Stimulated activated CD8-positive, alpha-beta memory T cell treated with anti-CD3 and anti-CD28 coated beads, Interleukin-15, amount 100 ng/mL, for 4 hours (primary cell): Measurements from ENCODE around the gene ZNF586.
"Not testable (repeated sequence)": the region's sequence is repeated elsewhere in the genome, so short reads cannot be mapped to it uniquely, and the experiment has no call there.

ENCODE experiments used
- DNase-seq, 2 donors: peaks; one replicate each; pipeline ENCODE4 v3.0.0-alpha.2; 2020; ENCODE audit warnings: low read depth in 2 of 2

ZNF586 gene

GRCh38 chr19:57796580-57796979 is 27.1 kb downstream of the ZNF586 start:
- DNase-seq, result not testable (repeated sequence)

GRCh38 chr19:57800696-57801095 is 31.2 kb downstream of the ZNF586 start:
- DNase-seq, result no peak

DNA sequence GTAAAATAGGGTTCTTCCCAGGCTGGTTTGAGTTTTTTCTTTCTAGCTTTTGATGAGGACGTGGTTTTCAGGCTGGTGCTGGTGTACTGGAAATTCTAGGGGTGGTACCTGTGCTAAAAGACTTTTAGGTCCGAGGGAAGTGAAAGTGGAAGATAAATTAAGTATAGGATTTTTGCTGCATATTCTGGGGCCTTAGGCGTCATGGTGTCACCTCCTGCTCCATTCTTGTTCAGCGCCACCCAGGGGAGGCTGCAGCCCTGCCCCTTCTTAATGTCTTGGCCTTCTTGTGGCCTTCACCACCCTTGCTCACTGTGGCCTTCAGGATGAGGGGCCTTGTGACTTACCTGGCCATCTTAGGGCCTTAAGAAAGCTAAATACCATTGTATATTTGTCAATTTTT is 32.8 kb downstream of the ZNF586 start:
- no peak for DNase-seq

DNA sequence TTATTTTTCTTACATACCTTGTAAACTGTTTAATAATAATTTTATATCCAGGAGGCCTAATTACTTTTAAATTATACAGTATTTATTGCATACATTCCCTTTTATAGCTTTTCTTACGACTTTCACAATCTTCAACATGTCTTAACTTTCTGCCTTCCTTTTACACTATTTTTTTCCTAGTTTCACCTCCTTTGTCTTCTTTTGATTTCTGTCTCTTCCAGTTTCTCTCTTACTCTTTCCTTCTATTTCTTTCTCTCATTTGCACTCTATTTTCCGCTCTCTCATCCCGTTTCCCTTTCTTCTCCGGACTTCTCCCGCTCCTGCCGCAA is 33.8 kb downstream of the ZNF586 start:
- no peak for DNase-seq

GRCh38 chr19:57803594-57804325 is 34.3 kb downstream of the ZNF586 start:
- no peak for DNase-seq

DNA sequence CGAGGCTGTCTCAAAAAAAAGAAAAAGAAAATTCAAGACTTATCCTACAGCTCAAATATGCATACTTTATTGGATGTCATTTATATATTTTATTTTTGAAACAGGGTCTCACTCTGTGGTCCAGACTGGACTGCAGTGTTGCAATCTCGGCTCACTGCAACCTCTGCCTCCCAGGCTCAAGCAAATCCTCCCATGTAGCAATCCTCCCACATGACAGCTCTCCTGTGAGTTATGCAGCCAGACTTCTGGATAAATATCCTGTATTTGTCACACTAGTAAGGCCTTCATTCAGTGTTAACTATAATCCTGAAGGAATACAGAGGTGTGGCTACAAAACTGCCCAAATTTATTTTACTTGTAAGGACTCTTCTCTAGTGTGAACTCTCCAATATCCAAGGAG is 38.1 kb downstream of the ZNF586 start:
- no peak for DNase-seq

DNA sequence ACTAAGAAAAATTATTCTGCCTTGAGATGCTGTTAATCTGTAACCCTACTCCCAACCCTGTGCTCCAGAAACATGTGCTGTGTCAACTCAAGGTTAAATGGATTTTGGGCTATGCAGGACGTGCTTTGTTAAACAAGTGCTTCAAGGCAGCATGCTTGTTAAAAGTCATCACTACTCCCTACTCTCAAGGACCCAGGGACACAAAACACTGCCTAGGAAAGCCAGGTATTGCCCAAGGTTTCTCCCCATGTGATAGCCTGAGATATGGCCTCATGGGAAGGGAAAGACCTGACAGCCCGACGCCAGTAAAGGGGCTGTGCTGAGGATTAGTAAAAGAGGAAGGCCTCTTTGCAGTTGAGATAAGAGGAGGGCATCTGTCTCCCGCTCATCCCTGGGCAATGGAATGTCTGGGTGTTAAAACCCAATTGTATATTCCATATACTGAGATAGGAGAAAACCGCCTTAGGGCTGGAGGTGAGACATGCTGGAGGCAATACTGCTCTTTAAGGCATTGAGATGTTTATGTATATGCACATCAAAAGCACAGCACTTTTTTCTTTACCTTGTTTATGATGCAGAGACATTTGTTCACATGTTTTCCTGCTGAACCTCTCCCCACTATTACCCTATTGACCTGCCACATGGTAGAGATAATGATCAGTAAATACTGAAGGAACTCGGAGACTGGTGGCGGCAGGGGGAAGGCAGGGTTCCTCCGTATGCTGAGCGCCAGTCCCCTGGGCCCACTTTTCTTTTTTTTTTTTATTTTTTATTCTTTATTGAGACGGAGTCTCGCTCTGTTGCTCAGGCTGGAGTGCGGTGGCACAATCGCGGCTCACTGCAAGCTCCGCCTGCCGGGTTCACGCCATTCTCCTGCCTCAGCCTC is 41.2 kb downstream of the ZNF586 start:
- DNase-seq, result not testable (repeated sequence)

DNA sequence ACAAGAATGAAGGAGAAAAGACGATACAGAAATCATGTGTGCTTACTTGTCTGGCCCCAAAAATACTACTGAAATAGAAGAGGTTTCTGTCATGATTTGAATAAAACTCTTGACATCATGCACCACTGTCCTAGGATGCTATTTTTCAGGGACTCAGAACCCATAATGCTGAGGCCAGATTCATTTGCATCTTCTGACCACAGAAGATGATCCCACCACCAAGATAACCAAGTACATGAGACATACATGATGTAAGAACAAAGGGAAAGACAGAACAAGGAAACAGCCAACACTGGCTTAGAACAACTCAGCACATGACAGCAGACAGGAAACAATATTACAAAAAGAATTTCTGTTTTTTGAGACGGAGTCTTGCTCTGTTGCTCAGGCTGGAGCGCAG is 42.8 kb downstream of the ZNF586 start:
- DNase-seq, result no peak

GRCh38 chr19:57812975-57813820 is 43.7 kb downstream of the ZNF586 start:
- DNase-seq, result not testable (repeated sequence)

DNA sequence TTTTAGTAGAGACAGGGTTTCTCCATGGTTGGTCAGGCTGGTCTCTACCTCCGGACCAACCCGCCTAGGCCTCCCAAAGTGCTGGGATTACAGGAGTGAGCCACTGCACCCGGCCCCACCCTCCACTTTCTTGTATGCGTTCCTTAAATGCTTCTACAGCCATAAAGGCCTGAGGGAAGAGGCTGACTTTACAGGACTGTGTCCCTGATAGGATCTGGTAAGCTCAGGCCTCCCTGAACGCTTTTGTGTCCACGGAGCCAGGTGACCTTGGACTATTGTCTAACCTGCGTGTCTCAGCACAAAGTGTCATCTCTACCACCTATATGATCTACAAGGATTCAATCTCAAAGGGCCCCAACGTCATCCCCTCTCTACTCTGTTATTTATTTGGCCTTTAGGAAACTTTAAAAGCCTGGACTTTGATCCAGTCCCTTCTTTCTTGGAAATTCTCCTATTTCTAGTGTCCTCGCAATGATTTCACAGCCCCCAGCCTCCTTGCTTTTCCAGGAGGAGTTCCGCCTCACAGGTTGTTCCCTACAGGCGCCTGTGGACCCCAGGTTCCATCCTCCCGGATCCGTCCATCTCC is 44.5 kb downstream of the ZNF586 start:
- no peak for DNase-seq

DNA sequence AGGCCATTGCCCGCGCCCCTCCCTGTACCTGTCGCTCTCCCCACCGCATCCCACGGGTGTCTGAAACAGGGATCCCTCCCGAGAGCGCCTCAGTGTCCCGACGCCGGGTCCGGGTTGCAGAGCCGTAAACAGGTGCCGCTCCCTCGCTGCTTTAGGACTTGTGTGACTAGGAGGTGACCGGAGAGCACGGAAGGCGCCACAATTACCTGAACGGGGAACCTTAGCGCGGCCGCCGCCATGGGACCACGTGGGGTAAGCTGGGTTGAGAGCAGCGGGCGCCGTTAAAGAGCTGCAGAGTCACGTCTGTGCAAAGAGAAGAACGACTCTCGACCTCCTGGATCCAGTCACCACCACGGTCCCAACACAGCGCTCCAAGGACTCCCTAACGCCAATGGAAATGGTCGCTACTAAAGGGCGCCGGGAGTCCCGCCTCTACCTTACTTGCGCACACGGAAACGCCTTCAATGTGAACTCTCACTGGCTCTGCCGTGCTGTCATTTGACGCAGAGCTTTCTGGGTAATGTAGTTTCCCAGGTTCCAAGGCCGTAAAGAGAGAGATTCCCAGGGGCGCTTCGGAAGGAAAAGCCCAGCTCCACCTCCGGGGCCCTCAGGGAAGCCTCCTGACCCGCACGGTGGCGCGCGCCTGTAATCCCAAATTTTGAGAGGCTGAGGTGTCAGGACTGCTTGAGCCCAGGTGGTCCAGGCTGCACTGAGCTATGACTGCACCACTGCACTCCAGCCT is 45.2 kb downstream of the ZNF586 start, which contains the start of gene ZNF552:
Gene ZNF552, minus strand, starts transcription at position 409 of the 742 bp plus-strand sequence. Its CDS starts 170 bp downstream, at position 239.
- peak; percentile 48 to 58 for DNase-seq

- no peak for DNase-seq
Measured at GRCh38 chr19:57815247-57816075, 46.0 kb downstream of the ZNF586 start.

DNA sequence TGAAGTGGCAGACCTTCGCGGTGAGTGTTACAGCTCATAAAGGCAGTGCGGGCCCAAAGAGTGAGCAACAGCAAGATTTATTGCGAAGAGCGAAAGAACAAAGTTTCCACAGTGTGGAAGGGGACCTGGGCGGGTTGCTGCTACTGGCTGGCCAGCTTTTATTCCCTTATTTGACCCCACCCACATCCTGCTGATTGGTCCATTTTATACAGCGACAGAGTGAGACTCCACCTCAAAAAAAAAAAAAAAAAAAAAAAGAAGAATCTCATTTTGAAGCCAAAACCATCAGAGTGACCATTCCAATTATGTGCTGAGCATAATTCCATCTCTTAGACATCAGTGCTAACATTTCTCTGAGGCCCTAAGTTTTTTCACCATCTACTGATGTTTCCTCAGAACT is 47.2 kb downstream of the ZNF586 start:
- DNase-seq, result no peak

DNA sequence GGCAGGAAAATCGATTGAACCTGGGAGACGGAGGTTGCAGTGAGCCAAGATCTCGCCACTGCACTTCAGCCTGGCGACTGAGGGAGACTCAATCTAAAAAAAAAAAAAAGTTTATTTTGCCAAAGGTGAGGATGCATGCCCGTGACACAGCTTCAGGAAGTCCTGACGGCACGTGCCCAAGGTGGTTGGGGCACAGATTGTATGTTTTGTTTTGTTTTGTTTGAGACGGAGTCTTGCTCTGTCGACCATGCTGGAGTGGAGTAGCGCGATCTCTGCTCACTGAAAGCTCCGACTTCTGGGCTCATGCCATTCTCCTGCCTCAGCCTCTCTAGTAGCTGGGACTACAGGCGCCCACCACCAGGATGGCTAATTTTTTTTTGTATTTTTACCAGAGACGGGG is 48.5 kb downstream of the ZNF586 start:
- no peak for DNase-seq

- DNase-seq, result no peak
Measured at GRCh38 chr19:57818378-57818777, 48.9 kb downstream of the ZNF586 start.

DNA sequence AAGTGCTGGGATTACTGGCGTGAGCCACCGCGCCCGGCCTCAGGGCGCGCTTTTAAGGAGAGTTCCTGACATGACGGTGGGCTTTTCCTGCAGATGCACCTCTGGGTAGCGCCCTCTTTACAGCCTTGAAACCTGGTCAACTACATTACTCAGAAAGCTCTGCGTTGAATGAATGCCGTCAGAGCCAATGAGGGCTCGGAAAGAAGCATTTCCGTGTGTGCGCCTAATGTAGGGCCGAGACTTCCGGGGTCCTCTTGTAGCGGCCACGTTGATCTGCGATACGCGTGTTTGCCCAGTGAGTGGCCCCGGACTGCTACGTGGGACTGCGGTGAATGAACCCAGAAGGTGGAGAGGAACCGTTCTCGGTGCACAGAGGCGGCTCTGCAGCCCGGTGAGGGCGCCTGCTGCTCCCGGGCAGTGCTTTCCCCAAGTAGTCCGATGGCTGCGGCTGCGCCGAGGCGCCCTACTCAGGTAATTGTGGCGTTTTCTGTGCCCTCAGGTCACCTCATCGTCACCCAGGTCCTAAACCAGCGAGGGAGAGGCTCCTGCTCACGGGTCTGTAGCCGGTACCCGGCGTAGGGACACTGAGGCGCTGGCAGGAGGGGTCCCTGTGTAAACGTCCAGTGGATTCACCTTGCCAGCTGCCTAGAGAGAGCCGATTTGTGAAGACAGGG is 50.1 kb downstream of the ZNF586 start:
- DNase-seq, result peak; percentile 63 to 68

DNA sequence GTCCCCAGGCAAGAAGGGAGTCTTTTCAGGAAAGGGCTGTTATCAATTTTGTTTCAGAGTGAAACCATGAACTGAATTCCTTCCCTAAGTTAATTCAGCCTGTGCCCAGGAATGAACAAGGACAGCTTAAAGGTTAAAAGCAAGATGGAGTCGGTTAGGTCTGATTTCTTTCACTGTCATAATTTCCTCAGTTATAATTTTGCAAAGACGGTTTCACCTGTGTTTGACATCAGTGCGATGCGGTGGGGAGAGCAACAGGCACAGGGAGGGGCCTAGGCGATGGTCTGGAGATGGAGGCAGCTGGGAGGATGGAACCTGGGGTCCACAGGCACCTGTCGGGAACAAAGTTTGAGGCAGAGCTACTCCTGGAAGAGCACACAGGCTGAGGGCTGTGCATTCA is 51.1 kb downstream of the ZNF586 start:
- DNase-seq, result no peak

DNA sequence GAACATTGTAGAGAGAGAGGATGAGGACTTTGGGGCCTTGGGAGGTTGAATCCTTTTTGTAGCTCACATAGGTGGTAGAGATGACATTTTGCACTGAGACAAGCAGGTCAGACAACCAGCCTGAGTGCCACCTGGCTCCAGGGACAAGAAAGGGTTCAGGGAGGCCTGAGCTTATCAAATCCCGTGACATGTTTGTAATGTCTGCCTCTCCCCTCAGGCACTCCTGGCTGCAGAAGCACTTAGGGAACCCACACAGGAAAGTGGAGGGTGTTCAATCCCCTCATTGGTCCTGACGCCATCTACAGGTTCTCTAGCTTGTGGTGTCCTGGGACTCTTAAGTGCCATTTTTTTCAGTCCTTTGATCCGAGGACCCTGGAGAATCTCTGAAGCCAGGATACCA is 51.6 kb downstream of the ZNF586 start:
- DNase-seq, result not testable (repeated sequence)

DNA sequence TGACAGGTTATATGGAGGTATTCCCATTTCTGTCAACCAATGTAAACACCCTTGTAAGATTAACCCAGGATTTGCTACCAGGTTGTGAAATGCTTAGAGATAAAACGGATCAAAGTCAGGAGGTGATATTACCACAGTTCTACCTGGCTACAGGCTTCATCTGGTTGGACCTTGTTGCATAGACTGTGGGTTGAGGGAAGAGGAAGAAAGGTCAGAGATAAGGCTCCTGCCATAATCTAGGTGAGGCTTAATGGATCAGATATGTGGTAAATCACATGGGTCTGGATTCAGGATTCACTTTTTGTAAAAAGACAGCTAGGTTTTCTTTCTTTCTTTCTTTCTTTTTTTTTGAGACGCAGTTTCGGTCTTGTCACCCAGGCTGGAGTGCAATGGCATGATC is 52.0 kb downstream of the ZNF586 start:
- DNase-seq, result not testable (repeated sequence)
